Body of pancreas (tissue), 4 donors: ENCODE data around the gene METAP1D. TPM values are rescaled to one million over a fixed set of nuclear protein-coding genes. Genes with fewer than 3 reads are reported as not detected.

Experiments
- ATAC-seq: fragments of 150-250 bp; one replicate; pipeline ENCODE4 v1.9.1; 2016
- DNase-seq, 4 donors: peaks; one replicate each; pipeline ENCODE4 v3.0.0-alpha.2; 2019
- H3K27ac ChIP-seq, 4 donors: fragments of 200-600 bp; sonication (generic); 1 replicate in 3 of 4; 2 replicates in 1 of 4; pipeline versions ENCODE4 v1.5.1 to v1.6.1; 2016 to 2019; ENCODE audit warnings: mild to moderate bottlenecking in 1 of 4, mixed read lengths in 1 of 4, moderate library complexity in 1 of 4
- H3K27me3 ChIP-seq, 2 donors: fragments of 200-600 bp; sonication (generic); one replicate each; pipeline ENCODE4 v1.6.0; 2016; ENCODE audit warnings: mild to moderate bottlenecking in 1 of 2
- H3K36me3 ChIP-seq, 2 donors: fragments of 200-600 bp; sonication (generic); replicated peaks in 1 of 2; 2 replicates each; pipeline ENCODE4 v1.5.1; 2016; ENCODE audit warnings: low read depth in 2 of 2; ENCODE audit not compliant: insufficient read depth in 1 of 2
- H3K4me1 ChIP-seq: fragments of 200-600 bp; sonication (generic); one replicate; pipeline ENCODE4 v1.6.0; 2016
- H3K4me3 ChIP-seq, 2 donors: fragments of 200-600 bp; sonication (generic); 1 replicate in 1 of 2; 2 replicates in 1 of 2; pipeline ENCODE4 v1.5.1; 2016 to 2019
- H3K9me3 ChIP-seq, 3 donors: fragments of 200-600 bp; sonication (generic); 1 replicate in 2 of 3; 2 replicates in 1 of 3; pipeline ENCODE4 v1.5.1; 2016
- CTCF ChIP-seq, 7 experiments: fragments of 450-650 bp in 4 of 7; fragments of 200-600 bp in 3 of 7; sonication (generic) in 3 of 7; IDR thresholded peaks; one replicate each; pipeline ENCODE4 v1.5.1; 2016 to 2019; ENCODE audit warnings: antibody characterized with exemption in 7 of 7
- POLR2A ChIP-seq, 3 donors: fragments of 450-650 bp; IDR thresholded peaks; one replicate each; pipeline ENCODE4 v1.6.1; 2016; ENCODE audit warnings: antibody characterized with exemption in 3 of 3, mild to moderate bottlenecking in 2 of 3
- WGBS, 2 donors: methylation state at CpG; one replicate each; pipeline ENCODE4 v1.1.5; 2017; 5-methylcytosine and 5-hydroxymethylcytosine counted together
- intact Hi-C: fragments of 100-400 bp; cut with DNase I; formaldehyde crosslinking; loops from one replicate; pipeline ENCODE4 v1.15.1; 2023
- total RNA-seq, 2 donors: library from RNA; depleted of rRNA; stranded (reverse); fragments of >200 nt; gene quantifications; one replicate each; pipeline ENCODE4 v1.1.0, GENCODE V29; 2016

Gene METAP1D
- total RNA-seq, 2 donors from 2014 or later: 9.9 to 40.9 TPM

- Histone ChIP-seq H3K27ac (no peak overlapping the region), H3K36me3 (peaks cover 0 to 8% of the 10 kb centered on the region in 2 donors), H3K9me3 (no peaks in the 10 kb centered on the region), H3K27me3 (no peaks in the 10 kb centered on the region), H3K4me1 (no peaks in the 10 kb centered on the region), H3K4me3 (no peak overlapping the region)
- no peak for TF ChIP-seq POLR2A (IDR thresholded peaks at IDR 0.05)
- intact Hi-C loops: no loop called here
- DNase-seq: no peak
- no peak for ATAC-seq
- 82% methylated on average over 2 of the region's 2 CpGs for WGBS, 2 donors
Measured at GRCh38 chr2:171964308-171964707, 35.4 kb upstream of the METAP1D start.

GRCh38 chr2:171965238-171965637, 34.5 kb upstream of the METAP1D start:
- ATAC-seq: no peak
- 75% methylated on average over 3 of the region's 3 CpGs for WGBS, 2 donors
- H3K9me3 ChIP-seq: no peaks in the 10 kb centered on the region
- H3K4me1 ChIP-seq: no peaks in the 10 kb centered on the region
- TF ChIP-seq CTCF (IDR thresholded peaks at IDR 0.05) (no peak), POLR2A (IDR thresholded peaks at IDR 0.05) (no peak)
- DNase-seq: no peak
- intact Hi-C loops: no loop called here
- H3K36me3 ChIP-seq: peaks cover 0 to 8% of the 10 kb centered on the region in 2 donors
- H3K27ac ChIP-seq: no peak overlapping the region
- H3K27me3 ChIP-seq: no peaks in the 10 kb centered on the region
- no peak overlapping the region for H3K4me3 ChIP-seq

GRCh38 chr2:171965661-171966060, 34.1 kb upstream of the METAP1D start:
- intact Hi-C loops: no loop called here
- H3K4me3 ChIP-seq: no peak overlapping the region
- ATAC-seq (no peak), DNase-seq (no peak)
- no peaks in the 10 kb centered on the region for H3K9me3 ChIP-seq
- WGBS, 2 donors: 96% methylated on average over 3 of the region's 3 CpGs
- peaks cover 0 to 8% of the 10 kb centered on the region in 2 donors for H3K36me3 ChIP-seq
- H3K27ac ChIP-seq: no peak overlapping the region
- no peaks in the 10 kb centered on the region for H3K27me3 ChIP-seq
- no peaks in the 10 kb centered on the region for H3K4me1 ChIP-seq
- TF ChIP-seq POLR2A (IDR thresholded peaks at IDR 0.05) (no peak), CTCF (IDR thresholded peaks at IDR 0.05) (no peak)

- DNase-seq (no peak), ATAC-seq (no peak)
- Histone ChIP-seq H3K27me3 (no peaks in the 10 kb centered on the region), H3K9me3 (no peaks in the 10 kb centered on the region), H3K4me3 (no peak overlapping the region), H3K36me3 (peaks cover 0 to 8% of the 10 kb centered on the region in 2 donors), H3K27ac (no peak overlapping the region), H3K4me1 (no peaks in the 10 kb centered on the region)
- 96 to 97% methylated on average over 8 of the region's 8 CpGs for WGBS, 2 donors
- intact Hi-C loops: no loop called here
- TF ChIP-seq CTCF (IDR thresholded peaks at IDR 0.05) (no peak), POLR2A (IDR thresholded peaks at IDR 0.05) (no peak)
Measured at GRCh38 chr2:171966235-171966634, 33.5 kb upstream of the METAP1D start.

- peaks cover 0 to 8% of the 10 kb centered on the region in 2 donors for H3K36me3 ChIP-seq
- H3K4me3 ChIP-seq: no peak overlapping the region
- no peaks in the 10 kb centered on the region for H3K4me1 ChIP-seq
- intact Hi-C loops: no loop called here
- no peaks in the 10 kb centered on the region for H3K9me3 ChIP-seq
- ATAC-seq: no peak
- H3K27ac ChIP-seq: no peak overlapping the region
- TF ChIP-seq POLR2A (IDR thresholded peaks at IDR 0.05) (no peak), CTCF (IDR thresholded peaks at IDR 0.05) (no peak)
- H3K27me3 ChIP-seq: no peaks in the 10 kb centered on the region
- no peak for DNase-seq
Measured at GRCh38 chr2:171966688-171967087, 33.1 kb upstream of the METAP1D start.
